IPS-15b (cell line): ENCODE measurements around the gene P3H1.
"Not testable (repeated sequence)": the region's sequence is repeated elsewhere in the genome, so short reads cannot be mapped to it uniquely, and the experiment has no call there.

Source experiments
- H3K27me3 ChIP-seq: one replicate; pipeline ENCODE4 v1.6.1; 2013; ENCODE audit warnings: low read length; ENCODE audit not compliant: control insufficient read depth, insufficient read depth
- H3K36me3 ChIP-seq: one replicate; pipeline ENCODE4 v1.6.1; 2013; ENCODE audit warnings: low read length; ENCODE audit not compliant: control insufficient read depth, insufficient read depth
- H3K4me1 ChIP-seq: one replicate; pipeline ENCODE4 v1.6.1; 2013; ENCODE audit warnings: mild to moderate bottlenecking, low read length; ENCODE audit not compliant: control insufficient read depth, insufficient read depth
- H3K4me3 ChIP-seq: one replicate; pipeline ENCODE4 v1.5.1; 2013; ENCODE audit warnings: low read depth, low read length
- H3K9ac ChIP-seq: one replicate; pipeline ENCODE4 v1.6.1; 2013; ENCODE audit warnings: low read depth, mild to moderate bottlenecking, low read length
- H3K9me3 ChIP-seq: one replicate; pipeline ENCODE4 v1.6.1; 2013; ENCODE audit warnings: mild to moderate bottlenecking, low read length; ENCODE audit not compliant: control insufficient read depth, insufficient read depth

The P3H1 gene

GRCh38 chr1:42713293-42713692 lies 53.5 kb downstream of the P3H1 start:
- Histone ChIP-seq H3K36me3 (no peaks in the 10 kb centered on the region), H3K9me3 (no peaks in the 10 kb centered on the region), H3K9ac (no peak overlapping the region), H3K4me1 (no peaks in the 10 kb centered on the region), H3K27me3 (no peaks in the 10 kb centered on the region), H3K4me3 (no peak overlapping the region)

DNA sequence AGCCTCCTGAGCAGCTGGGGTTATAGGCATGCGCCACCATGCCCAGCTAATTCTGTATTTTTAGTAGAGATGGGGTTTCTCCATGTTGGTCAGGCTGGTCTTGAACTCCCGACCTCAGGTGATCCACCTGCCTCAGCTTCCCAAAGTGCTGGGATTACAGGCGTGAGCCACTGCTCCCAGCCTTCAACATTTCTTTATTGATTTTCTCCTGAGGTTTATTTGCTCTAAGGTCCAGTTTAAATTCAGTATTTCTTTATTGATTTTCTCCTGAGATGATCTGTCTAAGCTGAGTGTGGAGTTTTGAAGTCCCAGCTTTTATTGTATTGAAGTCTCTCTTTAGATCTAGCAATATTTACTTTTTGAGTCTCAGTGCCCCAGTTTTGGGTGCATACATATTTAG lies 54.0 kb downstream of the P3H1 start:
- not testable (repeated sequence) for H3K36me3 ChIP-seq, H3K9me3 ChIP-seq, H3K9ac ChIP-seq, H3K4me3 ChIP-seq, H3K4me1 ChIP-seq, H3K27me3 ChIP-seq

- Histone ChIP-seq H3K36me3 (peaks cover 19% of the 10 kb centered on the region), H3K9ac (no peak overlapping the region), H3K4me3 (no peak overlapping the region), H3K27me3 (no peaks in the 10 kb centered on the region), H3K9me3 (no peaks in the 10 kb centered on the region), H3K4me1 (no peaks in the 10 kb centered on the region)
Measured at GRCh38 chr1:42703888-42704464, 62.9 kb downstream of the P3H1 start.

GRCh38 chr1:42700006-42700405 lies 66.8 kb downstream of the P3H1 start:
- H3K9me3 ChIP-seq = no peaks in the 10 kb centered on the region
- H3K36me3 ChIP-seq = peaks cover 48% of the 10 kb centered on the region
- no peaks in the 10 kb centered on the region for H3K4me1 ChIP-seq
- H3K27me3 ChIP-seq = no peaks in the 10 kb centered on the region
- no peak overlapping the region for H3K4me3 ChIP-seq
- H3K9ac ChIP-seq = no peak overlapping the region

GRCh38 chr1:42698081-42698813 lies 68.6 kb downstream of the P3H1 start:
- Histone ChIP-seq H3K4me1 (no peaks in the 10 kb centered on the region), H3K9me3 (no peaks in the 10 kb centered on the region), H3K4me3 (no peak overlapping the region), H3K36me3 (peaks cover 46% of the 10 kb centered on the region), H3K27me3 (no peaks in the 10 kb centered on the region), H3K9ac (no peak overlapping the region)
